Measurements from ENCODE around the gene MAPK8.
"Not testable (repeated sequence)": the region's sequence is repeated elsewhere in the genome, so short reads cannot be mapped to it uniquely, and the experiment has no call there.

DNA sequence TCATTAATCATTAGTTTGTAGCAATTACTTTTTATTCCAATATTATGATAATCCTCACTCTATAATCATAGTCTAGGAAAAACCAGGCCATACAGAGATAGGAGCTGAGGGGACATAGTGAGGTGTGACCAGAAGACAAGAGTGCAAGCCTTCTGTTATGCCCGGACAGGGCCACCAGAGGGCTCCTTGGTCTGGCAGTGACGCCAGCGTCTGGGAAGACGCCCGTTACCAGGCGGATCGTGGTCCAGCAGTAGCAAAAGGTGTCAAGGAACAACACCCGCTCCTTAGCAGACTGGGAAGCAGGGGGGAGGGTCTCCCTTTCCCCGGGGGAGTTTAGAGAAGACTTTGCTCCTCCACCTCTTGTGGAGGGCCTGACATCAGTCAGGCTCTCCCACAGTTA is 39.8 kb downstream of the MAPK8 start:
- TF ChIP-seq CTCF (conservative IDR thresholded peaks at IDR 0.05): peak; percentile 26; the same call in 1 of the 2 replicates
- not testable (repeated sequence) for TF ChIP-seq ZFX (IDR thresholded peaks at IDR 0.05)
